Measurements from ENCODE around the gene CCNK. TPM values are rescaled to one million over a fixed set of nuclear protein-coding genes. Genes with fewer than 3 reads are reported as not detected.

CCNK gene
- total RNA-seq, 1 experiment from 2014 or later: 19.0 TPM

DNA sequence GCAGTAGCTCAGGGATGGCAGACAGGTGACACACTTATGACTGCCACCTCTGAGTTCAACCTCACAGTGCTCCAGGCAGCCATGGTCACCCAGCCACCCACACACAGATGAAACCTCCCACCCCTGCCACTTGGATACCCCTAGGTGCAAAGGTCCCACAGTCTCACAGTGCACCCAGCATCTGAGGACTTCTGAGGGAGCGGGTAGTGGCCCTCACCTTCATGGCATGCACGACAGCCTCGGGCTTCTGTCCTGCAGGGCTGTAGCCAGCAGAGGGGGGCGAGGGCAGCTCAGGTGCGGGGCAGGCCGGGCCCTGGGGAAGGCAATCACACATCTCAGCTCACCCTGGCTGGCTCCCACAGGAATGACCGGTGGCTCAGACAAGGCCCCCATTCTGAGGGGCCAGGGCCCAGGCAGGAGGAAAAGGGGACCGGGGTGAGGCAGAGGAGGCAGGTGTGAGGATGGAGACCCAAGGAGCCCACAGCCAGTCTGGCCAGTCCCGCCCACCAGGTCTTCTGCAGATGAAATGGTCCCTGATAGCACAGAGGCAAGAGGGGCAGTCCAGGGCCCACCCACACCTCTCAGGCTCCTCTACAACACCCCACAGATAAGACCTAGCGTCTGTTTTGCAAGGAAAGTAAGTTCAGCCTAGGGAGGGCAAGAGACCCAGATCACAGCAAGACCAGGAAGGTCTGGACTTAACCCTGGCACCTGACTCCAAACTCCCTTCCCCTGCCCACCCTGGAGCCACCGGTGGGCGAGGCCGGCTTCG is 35.8 kb downstream of the CCNK start:
- Histone ChIP-seq H3F3A (ENCODE audit: insufficient read depth, low read depth) (no peaks in the 10 kb centered on the region), H3K4me2 (no peak overlapping the region), H3K27ac (no peak overlapping the region), H3K27me3 (ENCODE audit: insufficient read depth, low read depth) (no peaks in the 10 kb centered on the region), H3K36me3 (ENCODE audit: low read depth) (no peaks in the 10 kb centered on the region), H3K79me2 (ENCODE audit: low read depth) (no peaks in the 10 kb centered on the region), H2AFZ (no peak overlapping the region), H3K9me2 (ENCODE audit: insufficient read depth) (no peaks in the 10 kb centered on the region), H3K4me1 (replicated peaks; ENCODE audit: insufficient read depth) (no peaks in the 10 kb centered on the region), H3K4me3 (no peak overlapping the region), H3K9me3 (ENCODE audit: insufficient read depth, low read depth) (no peaks in the 10 kb centered on the region), H4K20me1 (ENCODE audit: insufficient read depth) (no peaks in the 10 kb centered on the region)
- BruUV-seq (replicated peaks): no TSS peak
- no peak for DNase-seq
- no peak for TF ChIP-seq EZH2 (IDR thresholded peaks at IDR 0.05; ENCODE audit: low read depth)
- TF ChIP-seq, protein P1, sequence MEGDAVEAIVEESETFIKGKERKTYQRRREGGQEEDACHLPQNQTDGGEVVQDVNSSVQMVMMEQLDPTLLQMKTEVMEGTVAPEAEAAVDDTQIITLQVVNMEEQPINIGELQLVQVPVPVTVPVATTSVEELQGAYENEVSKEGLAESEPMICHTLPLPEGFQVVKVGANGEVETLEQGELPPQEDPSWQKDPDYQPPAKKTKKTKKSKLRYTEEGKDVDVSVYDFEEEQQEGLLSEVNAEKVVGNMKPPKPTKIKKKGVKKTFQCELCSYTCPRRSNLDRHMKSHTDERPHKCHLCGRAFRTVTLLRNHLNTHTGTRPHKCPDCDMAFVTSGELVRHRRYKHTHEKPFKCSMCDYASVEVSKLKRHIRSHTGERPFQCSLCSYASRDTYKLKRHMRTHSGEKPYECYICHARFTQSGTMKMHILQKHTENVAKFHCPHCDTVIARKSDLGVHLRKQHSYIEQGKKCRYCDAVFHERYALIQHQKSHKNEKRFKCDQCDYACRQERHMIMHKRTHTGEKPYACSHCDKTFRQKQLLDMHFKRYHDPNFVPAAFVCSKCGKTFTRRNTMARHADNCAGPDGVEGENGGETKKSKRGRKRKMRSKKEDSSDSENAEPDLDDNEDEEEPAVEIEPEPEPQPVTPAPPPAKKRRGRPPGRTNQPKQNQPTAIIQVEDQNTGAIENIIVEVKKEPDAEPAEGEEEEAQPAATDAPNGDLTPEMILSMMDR (conservative IDR thresholded peaks at IDR 0.05): no peak
- CTCF ChIA-PET: no interaction called here
- POLR2A ChIA-PET (ENCODE audit: unreplicated experiment): no interaction called here
- intact Hi-C loops (cut with micrococcal nuclease; ENCODE audit: unreplicated experiment): no loop called here

DNA sequence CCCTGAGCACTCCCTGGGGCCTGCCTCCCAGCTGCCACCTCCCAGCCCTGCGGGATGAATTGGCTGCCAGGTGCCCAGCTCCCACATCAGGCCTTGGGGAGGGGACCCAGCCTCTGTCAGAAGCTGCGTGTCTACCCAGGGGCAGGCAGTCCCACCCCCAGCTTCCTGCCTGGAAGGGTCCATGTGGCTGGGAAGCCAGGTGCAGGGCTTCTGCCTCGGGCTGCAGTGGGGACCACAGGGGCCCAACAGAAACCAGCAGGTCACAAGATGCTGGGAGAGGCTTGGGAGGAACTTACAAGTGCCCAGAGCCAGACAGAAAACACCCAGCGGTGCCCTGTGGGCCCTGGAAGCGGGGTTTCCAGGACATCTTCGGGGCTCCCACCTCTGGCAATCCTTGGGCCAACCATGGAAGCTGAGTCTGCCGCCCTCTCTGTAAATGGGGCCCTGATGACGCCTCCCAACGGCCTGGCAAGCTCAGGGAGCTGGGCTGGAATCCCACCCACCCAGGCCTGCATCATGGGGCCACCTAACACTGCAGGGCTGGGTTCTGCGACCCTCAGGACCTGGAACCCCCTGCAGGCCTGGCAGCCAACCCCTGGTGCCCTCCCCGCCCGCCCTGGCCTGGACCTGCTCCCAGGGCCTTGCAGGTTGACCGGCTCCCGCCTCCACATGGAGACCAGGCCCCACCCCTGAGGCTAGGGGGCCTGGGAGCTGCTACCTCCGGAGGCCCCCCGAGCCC is 36.6 kb downstream of the CCNK start:
- Histone ChIP-seq H3K4me3 (no peak overlapping the region), H3K27ac (no peak overlapping the region), H3K79me2 (ENCODE audit: low read depth) (no peaks in the 10 kb centered on the region), H2AFZ (no peak overlapping the region), H3K9me2 (ENCODE audit: insufficient read depth) (no peaks in the 10 kb centered on the region), H3F3A (ENCODE audit: insufficient read depth, low read depth) (no peaks in the 10 kb centered on the region), H3K4me2 (no peak overlapping the region), H3K9me3 (ENCODE audit: insufficient read depth, low read depth) (no peaks in the 10 kb centered on the region), H3K36me3 (ENCODE audit: low read depth) (no peaks in the 10 kb centered on the region), H3K27me3 (ENCODE audit: insufficient read depth, low read depth) (no peaks in the 10 kb centered on the region), H3K4me1 (replicated peaks; ENCODE audit: insufficient read depth) (no peaks in the 10 kb centered on the region), H4K20me1 (ENCODE audit: insufficient read depth) (no peaks in the 10 kb centered on the region)
- DNase-seq: no peak
- no TSS peak for BruUV-seq (replicated peaks)
- CTCF ChIA-PET: no interaction called here
- no peak for TF ChIP-seq EZH2 (IDR thresholded peaks at IDR 0.05; ENCODE audit: low read depth)
- TF ChIP-seq, protein P1 (conservative IDR thresholded peaks at IDR 0.05): no peak
- intact Hi-C loops (cut with micrococcal nuclease; ENCODE audit: unreplicated experiment): loop anchor here (2.0 kb wide), 1 partner anchor 111 kb away; no protein-coding TSS in a partner anchor
- POLR2A ChIA-PET (ENCODE audit: unreplicated experiment): no interaction called here

DNA sequence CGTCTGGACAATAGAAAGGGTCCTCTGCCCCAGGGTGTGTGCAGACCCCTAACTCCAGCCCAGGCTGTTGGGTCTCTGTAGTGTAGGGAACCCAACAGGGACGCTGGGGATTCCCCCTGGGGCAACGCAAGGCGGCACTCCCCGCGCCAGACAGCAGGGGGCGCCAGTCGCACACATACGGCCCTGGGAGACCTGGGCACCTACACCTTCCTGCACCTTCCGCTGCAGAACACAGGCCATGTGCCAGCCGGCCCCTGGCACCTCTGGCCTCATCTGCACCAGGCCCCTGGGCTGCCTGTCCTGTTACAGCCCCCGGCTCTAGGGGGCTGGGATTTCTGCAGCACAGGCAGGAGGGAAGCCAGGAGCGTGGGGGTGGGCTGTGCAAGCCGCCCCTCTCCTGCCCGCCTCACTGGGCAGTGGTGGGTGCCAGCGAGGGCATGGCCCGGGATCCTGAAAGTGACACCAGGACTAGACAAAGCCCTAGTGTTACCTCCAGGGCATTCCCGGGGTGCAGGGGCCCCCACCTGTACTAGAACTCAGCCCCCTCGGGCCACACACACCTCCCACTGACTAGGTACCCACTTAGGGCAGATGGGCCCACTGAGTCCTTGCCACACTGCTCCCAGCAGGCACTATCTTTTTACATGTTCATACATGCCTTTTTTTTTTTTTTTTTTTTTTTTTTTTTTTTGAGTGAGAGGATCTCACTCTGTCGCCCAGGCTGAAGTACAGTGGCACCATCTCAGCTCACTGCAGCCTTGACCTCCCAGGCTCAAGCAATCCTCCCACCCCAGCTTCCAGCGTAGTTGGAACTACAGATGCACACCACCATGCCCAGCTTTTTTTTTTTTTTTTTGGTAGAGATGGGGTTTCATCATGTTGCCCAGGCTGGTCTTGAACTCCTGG is 37.5 kb downstream of the CCNK start:
- TF ChIP-seq EZH2 (IDR thresholded peaks at IDR 0.05; ENCODE audit: low read depth): no peak
- TF ChIP-seq, protein P1 (conservative IDR thresholded peaks at IDR 0.05): peak; percentile 84
- Histone ChIP-seq H3K36me3 (ENCODE audit: low read depth) (no peaks in the 10 kb centered on the region), H3K4me2 (no peak overlapping the region), H2AFZ (no peak overlapping the region), H3F3A (ENCODE audit: insufficient read depth, low read depth) (no peaks in the 10 kb centered on the region), H3K79me2 (ENCODE audit: low read depth) (no peaks in the 10 kb centered on the region), H3K4me3 (no peak overlapping the region), H3K27me3 (ENCODE audit: insufficient read depth, low read depth) (no peaks in the 10 kb centered on the region), H3K27ac (no peak overlapping the region), H4K20me1 (ENCODE audit: insufficient read depth) (no peaks in the 10 kb centered on the region), H3K9me2 (ENCODE audit: insufficient read depth) (no peaks in the 10 kb centered on the region), H3K9me3 (ENCODE audit: insufficient read depth, low read depth) (no peaks in the 10 kb centered on the region), H3K4me1 (replicated peaks; ENCODE audit: insufficient read depth) (no peaks in the 10 kb centered on the region)
- CTCF ChIA-PET: interaction anchor here (0.7 kb wide), 1 partner anchor 11 kb away, joined by 7 read pairs; no protein-coding TSS in a partner anchor
- POLR2A ChIA-PET (ENCODE audit: unreplicated experiment): interaction anchor here (0.5 kb wide), 1 partner anchor 41 kb away, joined by 3 read pairs; no protein-coding TSS in a partner anchor
- BruUV-seq (replicated peaks): no TSS peak
- intact Hi-C loops (cut with micrococcal nuclease; ENCODE audit: unreplicated experiment): loop anchor here (2.0 kb wide), 1 partner anchor 110 kb away; no protein-coding TSS in a partner anchor
- peak; percentile 35 to 51 for DNase-seq
